DOHH2 (cell line): ENCODE measurements around the gene MBD1.

Experiments
- EZH2phosphoT487 ChIP-seq: fragments of 200-600 bp; sonication (generic); IDR thresholded peaks from 2 replicates; pipeline ENCODE4 v1.6.1; 2017; ENCODE audit warnings: borderline replicate concordance, mild to moderate bottlenecking, antibody characterized with exemption, low read length, moderate library complexity, mixed read lengths
- TF ChIP-seq, protein P1 (sequence below): fragments of 200-600 bp; sonication (generic); IDR thresholded peaks from one replicate; pipeline ENCODE4 v1.5.1; 2014; ENCODE audit warnings: antibody characterized with exemption, mild to moderate bottlenecking, low read depth, low read length; ENCODE audit not compliant: poor library complexity, severe bottlenecking

DNA sequence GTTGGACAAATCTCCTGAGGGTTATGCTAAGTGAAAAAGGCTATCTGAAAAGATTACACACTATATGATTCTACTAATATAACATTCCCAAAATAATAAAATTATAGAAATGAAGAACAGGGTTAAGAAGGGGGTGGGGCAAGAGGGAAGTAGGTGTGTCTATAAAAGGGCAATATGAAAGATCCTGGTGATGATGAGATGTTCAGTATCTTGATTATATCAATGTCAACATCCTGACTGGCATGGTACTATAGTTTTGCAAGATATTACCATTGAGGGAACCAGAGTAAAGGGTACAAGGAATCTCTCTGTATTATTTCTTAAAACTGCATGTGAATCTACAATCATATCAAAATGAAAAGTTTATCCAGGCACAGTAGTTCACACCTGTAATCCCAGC is 31.7 kb downstream of the MBD1 start:
- TF ChIP-seq, protein P1, sequence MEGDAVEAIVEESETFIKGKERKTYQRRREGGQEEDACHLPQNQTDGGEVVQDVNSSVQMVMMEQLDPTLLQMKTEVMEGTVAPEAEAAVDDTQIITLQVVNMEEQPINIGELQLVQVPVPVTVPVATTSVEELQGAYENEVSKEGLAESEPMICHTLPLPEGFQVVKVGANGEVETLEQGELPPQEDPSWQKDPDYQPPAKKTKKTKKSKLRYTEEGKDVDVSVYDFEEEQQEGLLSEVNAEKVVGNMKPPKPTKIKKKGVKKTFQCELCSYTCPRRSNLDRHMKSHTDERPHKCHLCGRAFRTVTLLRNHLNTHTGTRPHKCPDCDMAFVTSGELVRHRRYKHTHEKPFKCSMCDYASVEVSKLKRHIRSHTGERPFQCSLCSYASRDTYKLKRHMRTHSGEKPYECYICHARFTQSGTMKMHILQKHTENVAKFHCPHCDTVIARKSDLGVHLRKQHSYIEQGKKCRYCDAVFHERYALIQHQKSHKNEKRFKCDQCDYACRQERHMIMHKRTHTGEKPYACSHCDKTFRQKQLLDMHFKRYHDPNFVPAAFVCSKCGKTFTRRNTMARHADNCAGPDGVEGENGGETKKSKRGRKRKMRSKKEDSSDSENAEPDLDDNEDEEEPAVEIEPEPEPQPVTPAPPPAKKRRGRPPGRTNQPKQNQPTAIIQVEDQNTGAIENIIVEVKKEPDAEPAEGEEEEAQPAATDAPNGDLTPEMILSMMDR, result no peak
- TF ChIP-seq EZH2phosphoT487, result no peak
